GM21528 (cell line): ENCODE results near the gene SP8.
"Not testable (repeated sequence)": the region's sequence is repeated elsewhere in the genome, so short reads cannot be mapped to it uniquely, and the experiment has no call there.

Source experiments
- ATAC-seq: cut with Tn5 transposase; IDR thresholded peaks from one replicate; pipeline ENCODE4 v1.9.1; 2021; ENCODE audit warnings: mild to moderate bottlenecking, moderate library complexity; ENCODE audit not compliant: unreplicated experiment, low FRiP score

Gene SP8

DNA sequence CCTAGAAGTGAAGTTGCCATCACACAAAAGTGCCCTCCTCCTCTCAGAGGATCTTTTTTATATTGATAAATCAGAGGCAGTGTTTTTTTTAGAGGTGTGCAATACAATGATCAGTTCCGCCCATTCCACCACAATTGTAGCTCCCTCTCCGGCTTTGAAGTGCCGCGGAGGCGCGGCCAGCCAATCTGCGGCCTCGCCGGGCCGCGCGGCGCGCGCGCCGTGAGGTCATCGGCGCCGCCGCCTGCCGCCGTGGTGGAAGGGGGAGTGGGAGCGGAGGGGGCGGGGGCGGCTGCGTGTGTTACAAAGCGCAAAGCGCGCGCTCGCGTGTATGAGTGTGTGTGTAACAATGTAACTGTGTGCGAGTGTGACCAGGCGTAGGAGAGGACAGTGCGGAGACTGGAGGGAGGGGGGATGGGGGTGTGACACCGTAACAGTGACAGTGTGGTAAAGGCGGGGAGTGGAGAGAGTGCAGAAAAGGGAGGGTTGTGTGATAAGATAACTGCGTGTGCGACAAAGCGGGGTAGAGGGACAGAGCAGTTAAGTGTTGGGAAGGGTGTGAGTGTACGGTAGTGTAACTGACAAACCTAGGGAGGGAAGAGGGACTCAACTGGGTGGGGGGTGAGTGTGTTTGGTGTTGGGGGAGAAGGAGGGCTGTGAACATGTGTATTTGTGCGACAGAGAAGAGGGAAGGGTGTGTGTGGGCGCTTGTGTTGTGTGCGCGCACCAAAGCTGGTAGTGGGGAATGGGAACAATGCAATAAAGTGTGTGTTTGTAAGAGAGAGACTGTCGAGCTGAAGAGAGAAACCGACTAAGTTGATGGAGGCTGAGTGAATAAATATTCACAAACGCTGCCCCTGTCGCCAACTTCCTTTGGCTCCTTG is at the start of gene SP8:
SP8 (minus strand) TSS at position 108 of the 881 bp plus-strand sequence; CDS start at position 20, 88 bp downstream.
- ATAC-seq, result no peak

DNA sequence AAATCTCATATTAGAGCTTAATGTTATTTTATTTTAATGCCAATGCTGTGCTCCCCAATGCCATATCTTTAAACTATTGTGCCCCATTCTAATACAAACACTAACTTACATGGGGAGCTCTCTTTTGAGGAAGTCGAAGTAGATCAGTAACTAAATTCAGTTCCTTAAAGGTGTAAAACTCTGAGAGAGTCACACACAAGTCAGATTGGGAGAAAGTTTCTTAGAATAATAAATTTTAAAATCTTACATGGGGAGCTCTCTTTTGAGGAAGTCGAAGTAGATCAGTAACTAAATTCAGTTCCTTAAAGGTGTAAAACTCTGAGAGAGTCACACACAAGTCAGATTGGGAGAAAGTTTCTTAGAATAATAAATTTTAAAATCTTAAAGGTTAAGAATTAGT is 49.7 kb upstream of the SP8 start:
- ATAC-seq, result peak; percentile 72

DNA sequence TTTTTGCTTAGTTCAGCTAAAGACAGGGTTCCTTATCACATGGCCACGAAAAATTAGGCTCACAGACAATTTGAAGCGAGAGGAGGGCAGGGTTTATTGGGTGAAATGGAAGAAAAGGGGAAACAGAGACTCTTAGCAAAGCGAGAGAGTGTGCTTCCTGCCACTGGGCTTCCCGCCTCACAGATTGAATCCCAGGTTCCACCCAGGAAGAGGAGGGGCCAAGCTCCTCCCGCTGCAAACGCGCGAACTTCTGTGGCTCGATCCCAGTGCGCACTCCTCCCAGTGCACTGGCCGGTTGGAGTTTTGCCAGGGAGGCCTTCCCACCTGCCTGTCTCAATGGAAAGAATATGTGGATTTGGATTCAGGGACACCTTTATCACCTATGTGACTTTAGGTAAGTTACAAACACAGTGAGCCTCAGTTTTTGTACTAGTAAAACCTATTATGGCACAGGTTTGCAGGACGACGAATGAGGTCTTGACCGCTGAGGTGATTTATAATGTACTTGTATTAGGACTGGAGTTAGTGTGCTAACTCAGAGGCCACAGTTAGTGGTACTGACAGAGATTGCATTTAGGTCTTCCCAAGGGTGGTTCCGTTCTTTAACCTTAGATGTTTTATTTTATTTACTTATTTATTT is 48.5 kb upstream of the SP8 start:
- ATAC-seq, result no peak

DNA sequence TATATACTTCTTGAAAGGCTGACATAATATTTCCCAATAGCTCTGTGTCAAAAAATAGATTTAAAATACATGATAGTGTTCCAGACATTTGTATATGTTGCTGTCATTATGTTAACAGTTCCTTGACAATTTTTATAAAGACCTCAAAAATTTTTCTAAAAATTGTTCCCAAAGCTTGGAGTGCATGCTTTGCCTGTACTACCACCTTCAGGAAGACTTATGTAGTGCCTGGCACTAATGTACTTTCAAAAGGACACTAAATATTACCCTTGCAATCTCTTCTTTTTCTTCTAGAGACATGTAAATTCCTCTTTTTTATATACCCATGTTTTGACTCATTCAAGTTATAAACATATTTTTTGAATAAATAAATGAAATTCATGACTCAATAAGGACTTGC is 48.0 kb upstream of the SP8 start:
- ATAC-seq, result no peak

DNA sequence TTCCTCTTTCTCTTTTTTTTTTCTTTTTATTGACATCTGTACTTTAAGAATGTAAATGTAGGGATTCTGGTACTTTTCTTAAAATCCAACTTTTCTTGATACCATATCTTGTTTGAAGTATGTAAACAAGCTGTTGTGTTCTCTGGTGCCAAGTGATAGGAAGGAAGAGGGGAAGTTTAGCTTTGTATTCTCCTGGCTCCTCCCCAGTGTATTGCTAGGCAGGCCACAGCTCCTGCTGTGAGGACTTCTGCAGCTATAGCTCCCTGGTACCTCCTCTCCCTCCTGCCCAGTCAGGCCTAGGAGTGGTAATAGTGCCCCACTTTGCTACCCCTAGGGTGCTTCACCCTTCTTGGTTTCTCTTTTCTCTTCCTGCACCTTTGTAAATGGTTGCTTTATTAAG is 45.3 kb upstream of the SP8 start:
- ATAC-seq, result no peak

DNA sequence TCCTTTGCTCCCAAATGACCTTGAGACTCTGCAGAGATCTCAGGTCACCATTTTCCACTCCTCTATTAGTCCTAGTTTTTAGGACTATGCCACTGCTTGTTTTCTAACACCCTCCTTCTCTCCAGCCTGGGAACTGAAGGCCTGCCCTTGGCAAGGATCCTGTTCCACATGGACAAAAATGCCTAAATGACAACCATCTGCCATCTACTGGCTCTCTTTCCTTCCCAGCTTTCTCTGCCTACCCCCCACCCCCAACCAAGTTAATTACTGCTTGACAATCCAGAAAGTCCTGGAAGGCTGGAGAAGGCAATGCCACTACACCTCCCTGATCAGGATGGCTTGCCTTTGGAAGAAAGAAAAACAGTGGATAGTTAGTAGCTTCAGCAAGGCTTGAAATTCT is 44.8 kb upstream of the SP8 start:
- no peak for ATAC-seq

DNA sequence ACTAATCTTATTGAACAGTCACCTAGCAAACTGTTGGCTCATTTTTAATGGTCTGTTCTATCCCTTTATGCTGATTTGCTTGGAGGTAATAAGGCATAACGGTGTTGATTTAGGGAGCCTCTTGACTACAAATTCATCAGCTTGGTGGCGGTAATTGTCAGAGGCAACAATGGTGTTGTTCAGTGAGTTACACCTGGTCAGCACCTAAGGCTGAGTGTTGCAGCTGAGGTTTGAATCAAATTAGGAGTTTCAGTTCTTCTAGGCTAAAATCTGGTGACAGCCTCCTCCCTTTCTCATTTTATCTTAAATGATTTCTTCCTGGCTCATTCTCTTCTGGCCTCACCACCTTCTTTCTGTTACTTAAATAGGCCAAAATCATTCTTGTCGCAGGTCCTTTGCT is 42.3 kb upstream of the SP8 start:
- no peak for ATAC-seq

DNA sequence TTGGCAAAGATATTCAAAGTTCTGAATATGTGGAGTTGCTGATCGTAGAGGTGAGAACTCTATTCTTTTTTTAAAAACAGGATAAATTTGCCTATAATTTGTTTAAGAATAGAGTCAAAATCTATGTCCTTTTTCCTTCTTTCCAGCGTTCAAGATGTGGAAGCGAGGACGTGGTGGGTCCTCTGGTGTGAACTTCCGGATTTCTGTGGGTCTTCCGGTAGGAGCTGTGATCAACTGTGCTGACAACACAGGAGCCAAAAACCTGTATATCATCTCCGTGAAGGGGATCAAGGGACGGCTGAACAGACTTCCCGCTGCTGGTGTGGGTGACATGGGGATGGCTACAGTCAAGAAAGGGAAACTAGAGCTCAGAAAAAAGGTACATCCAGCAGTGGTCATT is 40.5 kb upstream of the SP8 start:
- no peak for ATAC-seq

DNA sequence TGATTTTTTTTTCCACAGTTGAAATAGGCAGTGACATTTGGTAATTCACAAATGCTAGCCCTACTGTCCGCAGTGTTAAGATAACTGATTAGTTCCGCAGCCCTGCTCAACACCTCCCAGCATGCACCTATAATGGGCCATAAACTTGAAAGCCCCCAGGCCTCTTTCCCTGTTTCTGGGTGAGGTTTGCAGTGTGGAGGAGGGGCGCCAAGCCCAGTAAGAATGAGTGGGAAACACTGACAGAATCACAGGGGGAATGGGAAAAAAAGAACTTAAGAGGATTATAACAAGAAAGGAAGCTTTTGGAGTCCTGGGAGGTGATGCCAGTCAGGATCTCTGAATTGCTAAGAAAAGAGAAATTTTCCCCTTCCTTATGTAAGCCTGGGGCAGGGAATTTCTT is 39.6 kb upstream of the SP8 start:
- no peak for ATAC-seq

DNA sequence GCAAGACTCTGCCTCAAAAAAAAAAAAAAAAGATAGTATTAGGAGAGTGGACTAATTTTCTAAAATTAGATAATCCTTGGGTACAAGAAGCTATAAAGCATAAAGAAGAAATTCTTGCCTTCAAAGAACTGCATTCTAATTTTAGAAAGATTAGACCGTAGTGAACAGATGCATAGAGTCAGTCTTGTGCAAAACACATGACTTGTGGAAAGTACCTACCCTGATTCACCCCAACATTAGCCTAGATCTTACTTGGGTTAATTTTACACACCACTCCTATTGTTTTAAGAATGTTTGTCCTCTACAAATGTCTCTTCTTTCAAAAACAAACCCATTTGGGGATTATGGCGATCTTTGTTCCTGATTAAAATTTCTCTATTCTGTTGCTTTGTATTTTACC is 38.9 kb upstream of the SP8 start:
- no peak for ATAC-seq

DNA sequence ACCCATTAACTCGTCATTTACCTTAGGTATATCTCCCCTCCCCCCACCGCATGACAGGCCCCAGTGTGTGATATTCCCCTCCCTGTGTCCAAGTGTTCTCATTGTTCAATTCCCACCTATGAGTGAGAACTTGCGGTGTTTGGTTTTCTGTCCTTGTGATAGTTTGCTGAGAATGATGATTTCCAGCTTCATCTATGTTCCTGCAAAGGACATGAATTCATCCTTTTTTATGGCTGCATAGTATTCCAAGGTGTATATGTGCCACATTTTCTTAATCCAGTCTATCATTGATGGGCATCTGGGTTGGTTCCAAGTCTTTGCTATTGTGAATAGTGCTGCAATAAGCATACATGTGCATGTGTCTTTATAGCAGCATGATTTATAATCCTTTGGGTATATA is 34.7 kb upstream of the SP8 start:
- ATAC-seq, result not testable (repeated sequence)

DNA sequence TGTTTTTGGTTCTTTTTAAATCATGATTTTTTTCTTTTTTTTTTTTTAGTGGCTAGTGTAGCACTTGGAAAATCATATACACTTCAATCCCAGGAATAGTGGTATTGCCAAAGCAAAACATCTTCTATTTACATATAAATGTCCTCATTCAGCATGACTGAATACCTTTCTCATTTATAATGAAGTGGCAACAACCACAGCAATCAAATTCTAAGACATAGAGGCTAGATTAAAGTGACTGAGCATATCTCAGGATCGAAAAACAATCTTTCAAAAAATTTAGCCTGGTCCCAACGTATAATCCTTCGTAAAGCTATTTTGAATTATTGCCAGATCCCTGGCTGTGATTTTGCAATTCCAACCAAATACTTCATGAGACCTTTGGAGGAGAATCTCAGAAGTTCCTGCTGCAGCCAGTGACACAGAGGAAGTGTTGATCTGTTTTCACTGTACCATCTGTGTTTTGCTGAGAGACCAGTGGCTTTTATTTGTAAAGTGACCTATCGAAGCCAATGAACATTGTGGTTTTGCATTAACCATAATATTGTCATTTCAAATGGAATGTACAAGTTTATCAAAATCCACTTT is 29.8 kb upstream of the SP8 start:
- no peak for ATAC-seq

DNA sequence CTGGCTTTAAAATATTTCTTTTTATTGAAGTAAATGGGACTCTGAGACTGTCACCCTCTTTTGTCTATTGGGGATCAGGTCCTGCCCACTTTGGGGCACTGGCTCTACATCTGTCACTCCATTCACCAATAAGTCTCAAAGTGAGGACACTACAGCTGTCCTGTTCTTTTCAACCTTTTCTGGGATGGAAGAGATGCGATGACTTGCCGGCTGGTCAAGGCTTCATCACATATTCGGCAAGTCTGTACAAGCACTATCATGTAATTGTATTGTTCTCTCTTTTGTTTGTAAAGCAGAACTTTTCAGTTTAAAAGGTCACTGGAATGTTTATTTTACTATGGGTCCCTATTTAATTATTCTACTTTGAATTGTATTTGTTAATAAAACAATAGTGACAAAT is 17.7 kb upstream of the SP8 start:
- ATAC-seq, result no peak

DNA sequence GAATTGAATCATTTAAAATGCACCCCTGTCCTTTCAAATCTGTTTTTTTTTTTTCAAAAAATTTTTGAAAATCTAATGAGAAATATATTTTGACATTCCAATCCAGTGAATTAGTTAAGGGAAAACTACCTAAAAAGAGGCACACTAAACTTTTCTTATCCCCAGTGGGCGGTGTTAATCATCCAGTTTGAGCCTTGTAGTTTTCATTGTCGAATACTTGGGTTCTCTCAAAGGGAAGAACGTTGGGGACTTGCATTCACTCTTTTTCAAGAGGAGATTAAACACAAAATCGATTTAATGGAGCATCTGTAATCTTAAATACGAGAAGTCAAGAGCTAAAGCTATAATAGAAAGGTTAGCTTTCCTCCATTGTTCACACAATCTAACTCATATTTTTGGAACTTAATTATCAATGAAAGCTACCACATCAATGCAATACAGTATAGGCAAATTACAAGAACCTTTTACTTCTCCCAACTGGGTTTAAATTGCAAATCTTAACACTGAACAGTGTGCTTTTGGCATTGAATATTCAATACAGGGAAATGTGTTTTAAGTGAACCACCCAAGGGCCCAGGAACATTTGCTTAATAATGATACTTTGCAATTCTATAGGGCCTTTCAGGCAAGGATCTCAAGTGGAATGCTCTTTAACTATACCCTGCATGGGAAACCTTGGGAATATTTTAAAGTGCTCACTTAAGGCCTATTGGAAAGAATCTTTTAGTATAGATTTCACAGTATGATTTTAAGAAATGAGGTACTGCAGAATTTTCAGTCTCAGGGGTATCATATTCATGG is 13.1 kb upstream of the SP8 start:
- ATAC-seq, result no peak

DNA sequence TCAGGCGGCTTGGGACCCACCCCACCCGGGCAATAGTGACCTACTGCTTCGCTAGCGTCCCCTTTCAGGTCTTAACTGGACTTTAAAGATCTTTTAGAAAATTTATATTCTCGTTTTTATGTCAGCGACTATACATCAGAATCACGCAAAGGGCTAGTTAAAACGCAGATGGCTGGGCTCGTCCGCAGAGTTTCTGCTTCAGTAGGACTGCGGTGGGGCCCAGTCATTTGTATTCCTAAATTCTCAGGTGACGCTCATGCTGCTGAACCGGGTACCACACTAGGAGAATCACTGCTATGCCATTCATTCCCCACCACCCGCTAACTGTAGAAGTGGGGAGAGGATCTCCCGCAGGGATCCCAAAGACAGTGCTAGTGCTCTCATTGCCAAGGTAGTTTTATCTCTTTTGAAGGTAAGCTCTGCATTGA is 12.0 kb upstream of the SP8 start:
- no peak for ATAC-seq

DNA sequence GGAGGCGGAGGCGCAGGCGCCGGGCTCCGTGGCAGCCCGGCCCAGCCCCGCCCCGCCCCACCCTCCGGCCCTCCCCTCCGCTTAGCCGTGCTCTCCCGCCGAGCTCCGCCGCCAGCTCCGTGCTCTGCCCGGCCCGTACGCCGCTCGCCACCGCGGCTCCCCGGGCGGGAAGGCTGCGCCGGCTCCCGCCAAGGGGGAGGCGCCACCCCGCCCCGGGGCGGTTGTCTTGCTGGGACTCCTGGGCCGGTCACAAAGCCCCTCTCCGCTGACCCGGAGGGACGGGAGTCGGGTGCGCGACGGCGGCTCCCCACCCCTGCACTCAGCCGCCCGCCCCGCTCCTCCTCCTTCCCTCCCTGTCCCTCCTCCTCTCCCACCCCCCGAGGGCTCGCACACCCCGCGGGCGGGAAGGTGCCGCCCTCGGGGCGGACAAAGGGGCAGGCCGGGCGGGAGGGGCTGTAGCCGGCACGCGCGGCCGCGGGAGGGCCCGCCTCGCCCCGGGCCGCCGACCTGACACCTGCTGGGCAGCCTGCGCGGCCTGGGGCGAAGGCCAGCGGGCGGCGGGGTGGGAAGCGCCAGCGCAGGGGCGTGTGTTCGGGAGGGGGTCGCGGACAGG is 11.5 kb upstream of the SP8 start:
- ATAC-seq, result peak; percentile 90

DNA sequence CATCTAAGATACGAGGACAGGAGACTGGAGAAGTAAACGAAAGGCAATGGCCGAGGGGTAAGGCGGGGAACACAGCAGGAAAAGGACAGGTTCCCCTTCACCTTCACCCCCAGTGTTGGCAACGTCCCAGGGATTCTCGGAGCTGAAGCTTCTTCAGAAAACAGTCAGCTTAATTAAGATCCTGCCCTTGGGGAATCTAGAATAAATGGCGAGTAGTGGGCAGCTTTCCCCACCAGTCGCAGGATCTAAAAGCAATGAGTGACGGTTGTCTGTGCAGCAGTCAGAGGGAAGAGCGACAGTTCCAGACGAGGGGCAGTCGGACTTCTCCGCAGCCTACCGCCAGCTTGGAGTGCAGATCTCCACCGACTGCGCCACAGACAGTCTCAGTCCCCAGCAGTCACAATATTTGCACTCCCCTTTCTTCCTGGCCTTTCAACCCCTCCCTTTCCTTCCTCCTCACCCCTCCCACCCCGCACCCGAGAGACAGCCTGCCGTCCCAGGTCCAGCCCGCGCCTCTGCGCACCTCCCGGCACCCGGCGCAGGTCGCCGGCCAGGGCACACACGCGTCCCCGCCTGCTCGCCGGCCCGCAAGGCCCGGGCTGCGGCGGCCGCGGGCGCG is 10.9 kb upstream of the SP8 start:
- ATAC-seq, result peak; percentile 65

DNA sequence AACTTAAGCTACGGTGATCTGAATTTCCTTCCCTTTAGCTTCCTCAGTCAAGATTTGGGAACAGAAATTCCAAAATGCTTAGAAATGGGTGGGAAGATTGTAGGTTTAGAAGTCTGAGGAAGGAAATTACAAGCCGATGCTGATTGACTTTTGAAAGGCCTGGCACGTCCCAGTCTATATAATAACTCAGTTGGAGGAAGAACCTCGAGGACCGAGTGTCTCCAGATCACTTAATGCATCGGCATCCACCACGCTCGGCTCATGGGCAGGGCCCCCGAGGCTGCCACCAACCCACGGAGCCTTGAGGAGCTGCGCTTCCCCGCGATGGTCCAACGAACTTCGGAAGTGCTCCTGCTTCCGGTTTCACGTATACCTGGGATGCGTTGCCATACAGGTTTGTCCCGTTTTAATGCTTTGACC is 10.4 kb upstream of the SP8 start:
- ATAC-seq, result no peak

DNA sequence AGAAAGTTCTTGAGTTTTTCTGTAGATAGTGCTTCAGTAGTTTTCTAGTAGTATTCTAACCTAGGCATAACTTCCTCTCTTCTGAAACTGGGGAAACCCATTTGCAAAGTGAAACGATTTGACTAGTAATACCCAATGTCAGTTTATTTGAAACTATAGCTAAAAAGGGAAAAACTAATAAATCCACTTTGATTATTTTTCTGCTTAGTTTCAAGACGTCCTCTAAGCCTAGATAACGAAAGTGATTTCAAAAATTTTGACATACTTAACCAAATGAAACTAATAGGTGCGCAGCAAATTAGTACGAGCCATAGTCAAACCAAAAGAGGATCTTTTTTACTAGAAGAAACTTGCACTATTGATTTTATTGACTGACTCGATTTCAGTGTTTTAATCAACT is 9.8 kb upstream of the SP8 start:
- ATAC-seq, result no peak

DNA sequence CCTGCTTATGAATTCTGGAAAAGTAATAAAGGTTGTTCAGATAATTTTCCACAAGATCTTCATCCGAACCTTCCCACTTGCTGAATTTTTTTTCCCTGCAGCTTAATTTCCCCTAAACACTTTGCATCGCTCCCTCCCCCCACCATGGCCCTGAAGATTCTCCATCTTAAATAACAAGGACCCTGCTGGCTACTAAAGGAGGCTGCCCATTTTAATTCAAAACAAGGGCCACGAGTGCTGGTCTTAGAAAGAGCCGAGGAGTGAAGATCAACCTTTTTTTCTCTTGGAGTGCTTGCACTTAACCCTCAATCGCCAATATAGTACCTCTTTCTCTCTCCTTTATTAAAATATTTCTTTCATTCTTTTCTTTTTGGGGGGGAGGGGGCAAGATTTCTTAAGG is 9.2 kb upstream of the SP8 start:
- ATAC-seq, result no peak
